PC-9 (cell line): ENCODE results near the gene STARD3NL.
"Not testable (repeated sequence)": the region's sequence is repeated elsewhere in the genome, so short reads cannot be mapped to it uniquely, and the experiment has no call there.

Experiments
- EZH2 ChIP-seq: fragments of 200-600 bp; sonication (generic); IDR thresholded peaks from 2 replicates; pipeline ENCODE4 v1.8.0; 2017; ENCODE audit warnings: antibody characterized with exemption, low read depth
- TF ChIP-seq, protein P1 (sequence below): fragments of 200-600 bp; sonication (generic); conservative IDR thresholded peaks from 2 replicates; pipeline ENCODE4 v1.6.1; 2017; ENCODE audit warnings: mixed run types, antibody characterized with exemption, mild to moderate bottlenecking, moderate library complexity

DNA sequence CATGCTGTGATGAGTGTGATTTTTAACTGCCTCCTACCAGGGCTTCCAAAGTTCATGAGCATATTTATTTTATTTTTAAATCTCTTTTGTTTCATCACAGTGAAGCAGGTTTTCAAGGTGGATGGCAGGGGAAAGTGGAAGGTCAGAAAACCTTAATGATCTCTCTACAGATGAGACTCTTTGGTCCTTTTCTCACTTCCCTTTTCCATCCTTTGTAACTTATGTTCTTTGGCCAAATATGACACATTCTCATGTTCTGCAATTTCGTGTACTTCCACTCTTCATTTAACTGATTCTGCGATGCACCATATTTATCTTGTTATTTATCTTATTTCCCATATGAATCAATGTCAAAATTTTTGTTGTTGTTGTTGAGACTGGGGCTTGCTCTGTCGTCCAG is 71.8 kb downstream of the STARD3NL start:
- TF ChIP-seq, protein P1, sequence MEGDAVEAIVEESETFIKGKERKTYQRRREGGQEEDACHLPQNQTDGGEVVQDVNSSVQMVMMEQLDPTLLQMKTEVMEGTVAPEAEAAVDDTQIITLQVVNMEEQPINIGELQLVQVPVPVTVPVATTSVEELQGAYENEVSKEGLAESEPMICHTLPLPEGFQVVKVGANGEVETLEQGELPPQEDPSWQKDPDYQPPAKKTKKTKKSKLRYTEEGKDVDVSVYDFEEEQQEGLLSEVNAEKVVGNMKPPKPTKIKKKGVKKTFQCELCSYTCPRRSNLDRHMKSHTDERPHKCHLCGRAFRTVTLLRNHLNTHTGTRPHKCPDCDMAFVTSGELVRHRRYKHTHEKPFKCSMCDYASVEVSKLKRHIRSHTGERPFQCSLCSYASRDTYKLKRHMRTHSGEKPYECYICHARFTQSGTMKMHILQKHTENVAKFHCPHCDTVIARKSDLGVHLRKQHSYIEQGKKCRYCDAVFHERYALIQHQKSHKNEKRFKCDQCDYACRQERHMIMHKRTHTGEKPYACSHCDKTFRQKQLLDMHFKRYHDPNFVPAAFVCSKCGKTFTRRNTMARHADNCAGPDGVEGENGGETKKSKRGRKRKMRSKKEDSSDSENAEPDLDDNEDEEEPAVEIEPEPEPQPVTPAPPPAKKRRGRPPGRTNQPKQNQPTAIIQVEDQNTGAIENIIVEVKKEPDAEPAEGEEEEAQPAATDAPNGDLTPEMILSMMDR, result not testable (repeated sequence)
- TF ChIP-seq EZH2, result not testable (repeated sequence)
